ENCODE results near the gene KRT80.

The KRT80 gene

DNA sequence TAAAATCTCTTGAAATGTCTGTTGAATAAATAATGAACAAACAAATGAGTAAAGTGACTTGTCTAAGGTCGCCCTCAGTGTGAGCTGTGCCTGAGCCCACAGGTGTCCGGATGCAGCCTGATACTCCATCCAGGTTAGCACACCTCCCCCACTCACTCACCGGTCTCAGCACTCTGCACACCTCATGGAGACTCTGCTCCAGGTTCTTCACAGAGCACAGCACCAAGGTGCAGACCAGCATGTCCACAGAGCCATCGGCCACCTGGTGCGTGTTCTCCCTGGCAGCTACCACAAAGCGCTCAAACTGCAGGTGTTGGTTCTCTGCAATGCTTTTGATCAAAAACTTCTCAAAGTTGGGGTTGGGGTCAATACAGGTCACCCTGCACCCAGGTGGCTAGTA lies 37.1 kb upstream of the KRT80 start:
- DNase-seq (ENCODE audit: low read depth) = no peak

DNA sequence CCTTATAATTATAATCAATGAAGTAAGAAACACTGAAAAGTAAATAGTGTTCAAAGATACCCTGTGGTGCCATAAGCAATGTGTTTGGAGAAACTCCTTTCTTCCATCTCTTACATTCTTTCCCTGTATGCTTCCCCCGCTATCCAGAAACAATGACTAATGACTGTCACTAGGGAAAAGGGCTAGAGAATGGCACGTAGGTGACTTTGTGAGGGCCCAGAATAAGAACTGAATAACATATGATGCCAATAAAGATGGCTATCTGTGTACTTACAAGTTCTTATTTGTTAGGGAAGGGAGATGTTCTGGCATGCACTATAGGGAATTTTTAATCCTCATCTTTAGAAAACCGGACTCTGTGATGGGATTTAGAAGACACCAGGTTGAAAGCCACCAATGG lies 36.6 kb upstream of the KRT80 start:
- no peak for DNase-seq (ENCODE audit: low read depth)

DNA sequence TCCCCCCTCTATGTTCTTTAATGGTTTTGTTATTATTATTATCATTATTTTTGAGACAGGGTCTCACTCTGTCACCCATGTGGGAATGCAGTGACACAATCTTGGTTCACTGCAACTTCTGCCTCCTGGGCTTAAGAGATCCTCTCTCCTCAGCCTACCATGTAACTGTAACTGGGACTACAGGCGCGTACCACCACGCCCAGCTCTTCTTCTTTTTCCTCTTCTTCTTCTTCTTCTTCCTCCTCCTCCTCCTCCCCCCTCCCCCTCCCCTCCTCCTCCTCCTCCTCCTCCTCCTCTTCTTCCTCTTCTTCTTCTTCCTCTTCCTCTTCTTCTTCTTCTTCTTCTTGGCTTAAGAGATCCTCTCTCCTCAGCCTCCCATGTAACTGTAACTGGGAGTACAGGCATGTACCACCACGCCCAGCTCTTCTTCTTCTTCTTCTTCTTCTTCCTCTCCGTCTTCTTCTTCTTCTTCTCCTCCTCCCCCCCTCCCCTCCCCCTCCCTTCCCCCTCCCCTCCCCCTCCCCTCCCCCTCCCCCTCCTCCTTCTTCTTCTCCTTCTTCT lies 35.9 kb upstream of the KRT80 start:
- DNase-seq (ENCODE audit: low read depth) = no peak

DNA sequence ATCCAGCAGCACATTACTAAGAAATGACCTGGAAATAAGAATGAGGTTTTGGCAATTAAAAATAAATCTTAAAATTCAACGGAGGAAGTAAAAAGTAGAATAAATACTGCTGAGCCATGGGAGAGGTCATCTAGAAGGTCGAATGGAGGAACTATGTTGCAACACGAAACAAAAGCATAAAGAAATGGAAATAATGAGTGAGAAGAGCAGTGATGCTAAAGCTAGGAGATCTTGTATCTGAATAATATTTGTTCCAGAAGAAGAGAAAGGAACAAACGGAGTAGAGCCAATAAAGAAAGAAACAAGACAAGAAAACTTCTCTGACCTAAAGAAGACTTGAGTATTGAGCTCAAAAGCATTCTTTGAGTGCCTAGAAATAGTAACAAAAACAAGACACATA lies 34.6 kb upstream of the KRT80 start:
- DNase-seq (ENCODE audit: low read depth) = no peak

DNA sequence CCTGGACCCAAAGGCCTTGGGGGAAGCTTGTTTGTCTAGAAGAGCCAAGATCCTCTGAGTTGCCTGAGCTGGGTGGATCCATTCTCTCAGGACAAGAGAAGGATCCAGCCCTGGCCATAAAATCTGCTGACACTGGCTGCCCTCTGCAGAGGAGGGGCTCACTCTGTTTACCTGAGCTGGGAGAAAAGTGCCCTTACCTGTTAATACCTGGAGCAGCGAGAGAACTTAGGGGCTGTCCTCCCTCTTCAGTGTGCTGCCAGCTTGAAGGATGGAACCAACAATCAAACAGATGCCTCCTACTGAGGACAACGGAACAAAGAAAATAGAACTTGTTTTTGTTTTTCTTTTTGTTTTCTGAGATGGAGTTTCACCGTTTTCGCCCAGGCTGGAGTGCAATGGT lies 33.9 kb upstream of the KRT80 start:
- DNase-seq (ENCODE audit: low read depth) = no peak

DNA sequence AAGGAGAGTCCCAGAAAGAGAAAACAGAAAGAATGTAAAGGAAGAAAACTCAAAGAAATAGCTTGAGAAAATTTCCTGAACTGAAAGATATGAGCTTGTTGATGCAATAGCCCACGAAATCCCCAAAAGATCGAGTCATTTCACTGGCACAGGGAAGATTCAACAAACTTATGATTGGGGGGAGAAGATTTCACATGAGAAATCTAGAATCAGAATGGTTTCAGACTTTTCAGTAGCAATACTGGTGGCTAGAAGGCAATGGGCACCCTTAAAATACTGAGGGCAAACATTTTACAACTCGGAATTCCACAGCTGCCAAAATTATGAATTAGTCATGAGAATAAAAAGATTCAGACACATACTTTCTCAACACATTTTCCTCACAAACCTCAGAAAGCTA lies 32.3 kb upstream of the KRT80 start:
- peak; percentile 50 for DNase-seq (ENCODE audit: low read depth)

DNA sequence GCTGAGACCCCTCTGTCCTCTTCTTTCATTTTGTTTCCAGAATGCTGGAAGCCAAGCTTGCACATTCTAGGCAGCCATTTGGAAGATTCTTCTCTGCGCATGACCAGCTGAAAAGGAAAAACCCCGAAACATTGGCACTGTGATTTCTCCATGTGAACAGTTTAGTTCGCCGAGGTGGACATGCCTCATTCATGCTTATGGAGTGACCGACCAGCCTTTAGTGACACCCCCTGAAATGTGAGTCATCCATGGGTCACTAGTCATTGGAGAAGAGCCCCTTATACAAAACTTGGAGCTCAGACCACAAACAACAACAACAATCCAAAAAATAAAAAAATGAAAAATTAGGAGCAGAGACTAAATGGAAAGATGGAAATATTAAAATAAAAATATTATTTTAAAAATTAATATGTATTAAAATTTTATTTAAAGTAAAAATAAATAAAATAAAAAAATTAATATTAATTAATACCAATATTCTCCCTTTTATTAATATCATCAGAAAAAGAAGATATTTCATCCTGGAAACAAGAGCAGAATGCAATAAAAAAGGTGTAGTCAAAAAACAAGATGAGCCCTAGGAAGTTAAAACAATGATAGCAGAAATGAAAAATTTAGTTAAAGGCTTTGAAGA lies 31.7 kb upstream of the KRT80 start:
- DNase-seq (ENCODE audit: low read depth) = peak; percentile 88

DNA sequence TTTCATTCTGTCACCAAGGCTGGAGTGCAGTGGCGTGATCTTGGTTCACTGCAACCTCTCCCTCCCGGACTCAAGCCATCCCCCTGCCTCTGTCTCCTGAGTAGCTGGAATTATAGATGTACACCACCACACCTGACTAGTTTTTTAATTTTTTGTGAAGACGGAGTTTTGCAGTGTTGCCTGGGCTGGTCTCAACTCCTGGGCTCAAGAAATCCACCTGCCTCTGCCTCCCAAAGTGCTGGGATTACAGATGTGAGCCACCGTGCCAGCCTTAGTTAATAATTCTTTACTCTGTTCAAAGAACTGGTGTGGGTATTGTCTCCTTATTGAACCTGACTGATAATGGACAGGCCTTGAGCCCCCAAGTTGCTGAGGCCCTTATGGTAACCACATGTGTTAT lies 30.9 kb upstream of the KRT80 start:
- no peak for DNase-seq (ENCODE audit: low read depth)

DNA sequence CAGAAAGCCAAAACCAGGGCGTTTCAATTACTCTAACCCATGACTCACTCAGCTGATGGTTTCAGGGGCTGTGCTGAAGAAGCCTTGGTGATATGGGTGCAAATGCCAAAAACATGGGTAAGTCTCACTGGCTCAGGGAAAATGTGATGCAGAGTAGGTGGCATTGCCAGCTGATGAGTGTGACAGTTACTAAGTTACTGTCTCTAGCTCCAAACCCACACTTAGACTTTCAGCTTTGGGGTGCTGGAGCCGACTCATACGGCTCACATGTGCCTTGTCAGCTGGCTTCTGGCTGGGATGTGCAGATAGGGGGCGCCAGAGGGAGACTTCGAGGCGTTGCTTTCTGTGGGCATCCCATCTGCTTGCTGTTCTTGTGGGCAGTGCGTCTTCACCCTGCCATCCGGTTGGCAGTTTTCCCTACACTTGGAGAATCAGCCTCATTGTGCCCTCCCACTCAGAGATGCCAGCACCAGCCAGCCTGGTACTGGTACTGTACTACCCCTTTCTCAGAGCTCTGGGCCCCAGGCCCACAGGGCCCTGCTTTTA lies 30.2 kb upstream of the KRT80 start:
- peak; percentile 69 for DNase-seq (ENCODE audit: low read depth)

DNA sequence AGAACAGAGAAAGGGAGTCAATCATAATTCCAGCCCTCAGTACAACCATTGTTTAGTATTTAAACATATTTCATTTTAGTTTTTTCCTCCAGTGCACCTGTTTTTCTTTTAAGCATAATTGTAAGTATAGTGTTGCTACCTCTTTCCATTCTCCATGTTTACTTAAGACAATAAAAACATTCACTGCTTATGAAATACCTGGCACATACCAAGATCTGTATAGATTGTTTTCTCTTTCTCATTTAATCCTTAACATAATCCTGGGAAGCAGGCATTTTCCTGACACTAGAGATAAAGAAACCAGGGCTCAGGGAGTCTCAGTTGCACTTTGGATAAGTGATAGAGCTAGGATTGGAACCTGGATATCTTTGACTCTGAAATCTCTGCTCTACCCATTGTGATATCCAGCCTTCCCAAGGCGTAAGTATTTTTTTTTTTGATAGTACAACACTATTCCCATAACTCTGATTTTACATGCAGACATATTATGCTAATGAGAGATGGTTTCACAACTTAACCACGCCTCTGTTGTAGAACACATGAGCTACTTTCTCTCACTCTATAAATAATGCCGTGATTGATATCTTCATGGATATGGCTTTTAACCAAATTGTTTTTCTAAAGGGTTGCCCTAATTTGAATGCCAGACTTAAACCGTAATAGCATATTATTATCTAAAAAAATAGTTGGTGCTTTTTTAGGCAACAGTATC lies 29.4 kb upstream of the KRT80 start:
- no peak for DNase-seq (ENCODE audit: low read depth)

DNA sequence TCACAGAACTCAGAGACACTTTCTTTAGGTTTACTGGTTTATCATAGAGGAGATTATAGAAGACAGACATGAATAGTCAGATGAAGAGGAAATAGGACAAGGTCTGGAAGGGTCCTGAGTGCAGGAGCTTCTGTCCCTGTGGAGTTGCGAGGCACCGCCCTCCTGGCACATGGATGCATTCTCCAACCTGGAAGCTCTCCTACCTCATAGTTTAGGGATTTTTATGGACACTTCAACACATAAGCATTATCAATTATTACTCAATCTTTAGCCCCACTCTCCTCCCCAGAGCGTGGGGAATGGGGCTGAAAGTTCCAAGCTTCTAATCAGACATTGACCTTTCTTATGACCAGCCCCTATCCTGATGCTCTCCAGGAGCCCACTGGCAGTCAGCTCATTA lies 28.7 kb upstream of the KRT80 start:
- no peak for DNase-seq (ENCODE audit: low read depth)

DNA sequence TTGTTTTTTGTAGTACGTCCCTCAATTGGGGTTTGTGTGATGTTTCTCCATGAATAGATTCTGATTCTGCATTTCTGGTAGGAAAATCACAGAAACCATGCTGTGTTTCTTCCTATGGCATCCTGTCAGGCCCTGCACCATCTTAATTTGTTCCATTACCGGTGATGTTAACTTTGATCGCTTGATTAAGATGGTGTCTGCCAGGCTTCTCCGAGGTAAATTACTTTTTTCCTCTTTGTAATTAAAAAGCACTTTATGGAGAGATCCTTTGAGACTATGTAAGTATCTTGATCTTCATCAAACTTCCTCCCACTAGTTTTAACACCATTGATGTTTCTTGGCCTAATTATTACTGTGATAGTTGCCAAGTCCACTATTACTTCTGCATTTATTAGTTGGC lies 26.2 kb upstream of the KRT80 start:
- no peak for DNase-seq (ENCODE audit: low read depth)

DNA sequence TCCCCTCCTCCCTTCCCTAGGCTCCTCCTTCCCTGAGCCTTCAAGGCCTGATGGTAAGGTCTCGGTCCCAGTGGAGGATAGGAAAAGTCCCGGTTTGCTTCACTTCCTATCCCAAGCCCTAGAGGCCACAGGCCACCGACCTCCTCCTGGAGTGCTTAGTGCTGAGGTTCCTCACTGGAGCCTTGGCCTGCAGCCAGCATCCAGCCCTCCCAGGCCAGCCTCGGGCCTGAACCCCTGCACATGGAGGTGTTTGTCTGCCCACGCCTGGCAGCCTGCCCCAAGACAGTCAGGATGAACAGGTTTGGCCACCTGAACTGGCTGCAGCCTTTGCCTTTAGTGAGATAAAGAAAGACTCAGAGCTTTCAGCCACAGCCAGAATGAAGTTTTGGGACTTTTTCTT lies 25.4 kb upstream of the KRT80 start:
- no peak for DNase-seq (ENCODE audit: low read depth)

DNA sequence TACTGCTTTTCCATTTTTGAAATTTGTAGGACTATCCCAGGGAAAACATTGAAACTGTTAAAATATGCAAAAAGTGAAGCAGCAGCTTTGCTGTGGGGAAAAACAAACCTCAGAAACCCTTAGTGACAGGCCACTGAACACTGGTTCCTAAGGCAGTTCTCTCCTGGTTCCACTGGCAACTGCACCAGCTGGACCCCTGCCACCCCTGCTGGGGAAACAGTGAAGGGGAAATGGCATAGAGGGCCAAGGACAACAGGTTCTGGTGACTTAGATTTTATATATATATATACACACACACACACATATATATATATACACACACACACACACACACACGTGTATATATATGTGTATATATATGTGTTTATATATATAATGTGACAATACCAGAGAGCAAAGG lies 25.0 kb upstream of the KRT80 start:
- no peak for DNase-seq (ENCODE audit: low read depth)

DNA sequence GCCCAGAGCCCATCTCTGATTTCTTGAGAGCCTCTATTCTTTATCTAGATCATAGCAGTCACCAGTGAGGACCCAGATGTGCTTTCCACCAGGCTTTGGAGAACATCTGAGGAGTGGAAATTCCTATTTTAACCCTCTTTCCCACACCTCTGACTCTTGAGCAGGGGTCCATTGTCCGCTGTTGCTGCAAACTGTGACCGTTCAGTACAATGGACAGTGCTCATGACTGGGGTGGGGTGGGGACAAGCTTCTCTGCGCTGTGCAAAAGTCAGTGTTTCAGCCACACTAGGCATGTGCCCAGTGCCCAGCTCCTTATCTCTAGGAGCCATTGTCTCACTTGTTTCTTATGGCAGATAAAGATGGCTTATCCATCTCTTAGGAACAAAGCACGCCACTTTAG lies 24.3 kb upstream of the KRT80 start:
- DNase-seq (ENCODE audit: low read depth) = peak; percentile 42

DNA sequence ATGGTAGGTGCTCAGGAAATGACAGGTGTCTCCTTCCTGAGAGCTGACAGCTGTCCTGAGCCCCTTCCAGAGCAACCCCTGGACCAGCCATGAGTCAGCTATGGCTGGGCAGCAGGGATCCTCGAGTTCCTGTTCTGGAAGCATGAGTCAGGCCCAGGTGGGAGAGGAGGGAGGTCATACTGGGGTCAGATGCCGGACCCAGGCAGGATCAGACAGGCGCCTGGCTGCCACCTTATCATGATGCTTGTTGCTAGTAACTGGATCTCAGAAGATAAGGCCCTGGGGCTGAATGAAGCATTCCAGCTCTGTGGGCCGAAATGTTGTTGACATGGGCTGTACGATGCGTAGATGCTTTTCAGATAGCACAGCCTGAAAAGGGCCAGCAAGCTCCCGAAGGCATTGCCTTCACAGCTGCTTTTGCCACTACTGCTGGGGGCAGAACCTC lies 23.8 kb upstream of the KRT80 start:
- peak; percentile 92 for DNase-seq (ENCODE audit: low read depth)

DNA sequence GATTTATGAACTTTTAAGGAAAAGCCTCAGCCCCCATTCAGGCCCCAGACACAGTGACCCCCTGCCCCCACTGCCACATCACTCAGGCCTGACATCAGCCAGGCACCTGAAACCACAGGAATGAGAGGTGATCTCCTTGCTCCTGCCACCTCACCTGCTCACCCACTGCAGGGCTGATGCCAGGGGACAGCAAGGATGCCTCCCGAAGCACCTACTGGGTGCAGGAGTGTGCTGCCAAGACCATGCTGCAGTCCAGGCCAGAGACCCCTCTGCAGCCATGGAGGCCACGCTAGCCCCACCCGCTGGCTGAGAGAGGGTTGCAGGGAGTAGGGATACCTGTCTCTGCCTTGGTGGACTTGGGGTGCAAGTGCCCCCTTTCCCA lies 22.6 kb upstream of the KRT80 start:
- no peak for DNase-seq (ENCODE audit: low read depth)

DNA sequence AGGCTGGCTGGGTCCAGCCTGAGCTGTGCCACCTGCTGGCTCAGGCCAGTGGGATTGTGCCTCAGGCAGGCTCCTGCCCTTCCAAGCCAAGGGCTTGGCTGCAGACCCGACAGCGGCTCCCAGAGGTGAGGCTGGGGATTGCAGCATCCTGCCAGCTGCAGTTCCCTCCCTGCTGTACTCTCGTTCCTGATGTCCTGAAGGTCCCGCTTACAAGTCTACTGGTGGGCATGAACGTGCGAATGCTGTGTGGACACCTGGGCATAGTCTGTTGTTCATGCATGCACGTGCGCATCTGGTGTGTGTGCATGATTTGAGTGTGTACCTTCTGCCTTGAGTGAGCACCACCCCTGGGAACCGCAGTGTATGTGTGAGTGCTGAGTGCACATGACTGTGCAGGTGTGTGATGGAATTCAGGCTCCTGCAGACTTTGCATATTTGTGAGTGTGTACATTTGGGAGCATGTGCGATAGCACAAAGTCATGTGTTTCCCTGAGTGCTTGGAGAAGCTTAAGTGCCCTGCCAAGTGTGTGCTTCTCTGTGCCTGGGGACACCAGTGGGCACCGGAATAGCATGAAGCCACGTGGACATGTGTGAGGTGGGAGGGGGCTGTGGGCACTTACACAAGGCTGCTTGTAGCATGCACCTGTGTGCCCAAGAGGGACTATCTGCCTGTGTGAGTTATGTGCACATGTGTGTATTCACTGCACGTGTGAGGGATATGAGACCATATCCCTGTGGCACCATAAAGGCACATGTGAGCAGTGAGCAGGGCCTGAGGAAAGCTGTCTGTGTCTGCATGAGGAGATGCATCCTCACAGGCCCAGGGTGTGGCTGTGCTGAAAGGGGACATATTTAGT lies 22.0 kb upstream of the KRT80 start:
- peak; percentile 86 for DNase-seq (ENCODE audit: low read depth)

DNA sequence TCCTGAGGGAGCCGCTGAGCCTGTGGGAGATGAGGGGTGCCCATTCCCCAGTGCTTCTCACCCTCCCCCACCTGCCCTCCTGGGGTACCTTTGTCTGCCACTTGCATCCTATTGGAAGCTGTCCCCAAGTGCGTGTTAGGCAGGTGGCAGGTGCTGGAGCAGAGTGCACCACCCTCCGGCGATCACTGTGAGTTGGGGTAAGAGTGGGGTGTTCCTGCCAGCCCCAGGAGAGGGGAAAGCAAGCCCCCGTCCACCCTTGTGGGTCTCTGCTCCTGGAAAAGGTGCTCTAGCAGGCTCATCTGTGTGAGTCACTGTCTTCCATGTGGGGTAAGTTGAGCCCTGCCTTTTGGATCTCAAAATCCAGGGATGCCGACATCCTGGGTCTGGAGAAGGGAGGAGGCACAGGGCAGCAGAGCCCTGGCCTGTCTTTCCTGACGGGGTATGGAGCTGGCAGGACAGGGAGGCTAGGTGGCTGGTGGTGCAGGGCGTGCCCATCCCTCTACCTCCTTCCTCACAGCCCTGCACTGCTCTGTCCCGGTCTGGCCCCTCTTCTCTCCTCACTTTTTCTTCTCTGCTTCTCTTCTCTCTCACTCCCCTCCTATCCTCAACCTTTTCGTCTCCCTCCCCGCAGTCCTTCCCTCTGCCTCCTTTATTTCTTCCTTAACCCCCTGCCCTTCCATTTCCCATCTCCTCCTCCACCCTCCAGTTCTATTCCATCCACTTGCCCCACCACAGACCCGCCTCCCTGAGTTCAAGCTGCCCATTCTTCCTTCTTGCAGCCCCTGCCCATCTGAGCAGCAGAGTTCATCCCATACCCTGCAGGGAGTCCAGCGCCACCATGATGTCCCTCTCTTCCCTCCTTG lies 21.1 kb upstream of the KRT80 start:
- no peak for DNase-seq (ENCODE audit: low read depth)

DNA sequence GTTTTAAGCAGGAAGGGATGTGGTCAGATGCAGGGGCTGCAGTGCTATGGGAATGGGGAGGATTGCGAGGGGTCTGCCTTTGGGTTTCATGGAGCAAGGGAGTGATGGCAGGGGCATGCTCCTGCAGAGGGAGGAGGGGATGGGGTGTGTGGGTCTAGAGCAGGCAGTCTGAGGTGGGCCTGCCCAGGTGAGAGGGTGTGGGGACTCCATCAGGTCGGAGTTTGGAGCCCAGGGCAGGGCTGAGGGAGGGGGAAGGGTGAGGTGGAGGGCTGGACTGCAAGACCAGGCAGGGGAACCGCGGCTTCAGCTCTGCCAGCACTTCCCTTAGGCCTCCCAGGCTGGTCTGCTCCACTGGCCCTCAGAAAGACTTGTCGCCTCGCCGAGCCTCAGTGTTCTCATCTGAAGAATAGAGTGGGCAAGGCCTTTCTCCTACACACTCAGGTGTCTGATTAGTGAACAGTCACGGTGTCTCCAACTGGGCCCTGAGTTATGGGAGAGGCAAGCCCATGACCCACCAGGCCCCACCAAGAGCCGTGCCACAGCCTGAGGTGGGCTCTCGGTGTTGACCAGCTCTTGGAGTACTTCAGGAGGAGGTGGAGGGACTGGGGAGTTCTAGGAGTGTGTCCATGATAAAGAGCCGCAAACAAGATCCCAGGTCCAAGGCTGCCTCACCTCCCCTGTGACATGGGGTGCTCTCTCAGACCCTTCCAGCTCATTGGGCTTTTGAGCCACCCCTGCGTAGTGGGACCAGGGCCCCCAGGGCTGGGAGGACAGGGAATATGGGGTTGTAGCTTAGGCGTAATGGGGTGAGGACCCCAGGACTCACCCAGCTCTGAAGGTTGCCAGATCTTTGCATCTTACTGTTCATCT lies 20.1 kb upstream of the KRT80 start:
- no peak for DNase-seq (ENCODE audit: low read depth)
